Adrenal gland (tissue), 5 donors: ENCODE results near the gene GNS.
A peak's percentile ranks its signal among the peaks of the same experiment; 100 is the strongest.

ENCODE experiments used
- CTCF ChIP-seq, 6 experiments: fragments of 450-650 bp in 4 of 6; fragments of 200-600 bp in 2 of 6; sonication (generic) in 1 of 6; IDR thresholded peaks; 1 replicate in 5 of 6; 2 replicates in 1 of 6; pipeline versions ENCODE4 v1.5.1 to v1.8.0; 2016 to 2021; ENCODE audit warnings: antibody characterized with exemption in 6 of 6, mild to moderate bottlenecking in 2 of 6, moderate library complexity in 1 of 6
- POLR2A ChIP-seq, 2 donors: fragments of 450-650 bp; IDR thresholded peaks; one replicate each; pipeline ENCODE4 v1.6.1; 2017; ENCODE audit warnings: antibody characterized with exemption in 2 of 2, mild to moderate bottlenecking in 2 of 2, moderate library complexity in 1 of 2
- donor health status: DM: no; HTN: no; CAD: no.

GRCh38 chr12:64696080-64696741 lies 63.0 kb downstream of the GNS start:
- TF ChIP-seq CTCF (IDR thresholded peaks at IDR 0.05) (peak in 5 of 6 experiments; percentile 14 to 65 (median 50)), POLR2A (IDR thresholded peaks at IDR 0.05) (no peak)
